Colonic mucosa (tissue), 4 donors: ENCODE results near the gene ANGPTL4. TPM values are rescaled to one million over a fixed set of nuclear protein-coding genes. Genes with fewer than 3 reads are reported as not detected.
A peak's percentile ranks its signal among the peaks of the same experiment; 100 is the strongest.

Source experiments
- DNase-seq: peaks from one replicate; pipeline ENCODE4 v3.0.0-alpha.2; 2020
- H3K27ac ChIP-seq: fragments of 200-600 bp; one replicate; pipeline ENCODE4 v1.8.0; 2021
- H3K27me3 ChIP-seq: fragments of 200-600 bp; one replicate; pipeline ENCODE4 v1.8.0; 2021
- H3K36me3 ChIP-seq: fragments of 200-600 bp; one replicate; pipeline ENCODE4 v1.8.0; 2021
- H3K4me1 ChIP-seq: fragments of 200-600 bp; one replicate; pipeline ENCODE4 v1.8.0; 2021; ENCODE audit warnings: mild to moderate bottlenecking
- H3K4me3 ChIP-seq: fragments of 200-600 bp; one replicate; pipeline ENCODE4 v1.8.0; 2021
- H3K9ac ChIP-seq, 2 donors: one replicate each; pipeline ENCODE4 v1.7.0; 2013; ENCODE audit warnings: control low read depth in 2 of 2, low read depth in 2 of 2, low read length in 2 of 2
- H3K9me3 ChIP-seq: fragments of 200-600 bp; one replicate; pipeline ENCODE4 v1.8.0; 2021
- CTCF ChIP-seq: fragments of 200-600 bp; IDR thresholded peaks from one replicate; pipeline ENCODE4 v1.8.0; 2022; ENCODE audit warnings: antibody characterized with exemption, mild to moderate bottlenecking
- intact Hi-C: fragments of 100-400 bp; cut with DNase I; formaldehyde crosslinking; loops from one replicate; pipeline ENCODE4 v1.14.1; 2022
- total RNA-seq, 2 donors: library from RNA; stranded (reverse); fragmentation: NEBNext Ultra II Directional in 1 of 2; extraction: Animal tissue kit (Norgen Biotek cat#: 25700) in 1 of 2; gene quantifications; one replicate each; pipeline ENCODE4 v1.2.1, GENCODE V29; 2021
- donor health status: healthy.
- donor health status: DM: no; HTN: no; CAD: no.
- donor health status: DM: no; HTN: no; CAD: no.

ANGPTL4 gene
- total RNA-seq, 2 donors from 2014 or later = 7.7 to 8.1 TPM

- Histone ChIP-seq H3K4me3 (no peak overlapping the region), H3K9ac (peak overlapping the region in 1 of 2 donors; percentile 24), H3K9me3 (no peaks in the 10 kb centered on the region), H3K27me3 (no peaks in the 10 kb centered on the region), H3K27ac (no peak overlapping the region), H3K4me1 (peaks cover 14% of the 10 kb centered on the region), H3K36me3 (no peaks in the 10 kb centered on the region)
- intact Hi-C loops = no loop called here
- no peak for TF ChIP-seq CTCF
- DNase-seq = no peak
These were observed 29.4 kb downstream of the ANGPTL4 start for GRCh38 chr19:8393192-8393870.

- H3K9me3 ChIP-seq = no peaks in the 10 kb centered on the region
- intact Hi-C loops = no loop called here
These were observed 29.9 kb downstream of the ANGPTL4 start for GRCh38 chr19:8393871-8394250.

GRCh38 chr19:8395621-8396082, 31.7 kb downstream of the ANGPTL4 start:
- no peak overlapping the region for H3K27ac ChIP-seq
- H3K27me3 ChIP-seq = no peaks in the 10 kb centered on the region
- H3K4me1 ChIP-seq = peaks cover 14% of the 10 kb centered on the region
- no peak for DNase-seq
- peak overlapping the region in 1 of 2 donors; percentile 2 for H3K9ac ChIP-seq
- intact Hi-C loops = loop anchor here (5.0 kb wide), 1 partner anchor 43 kb away; no protein-coding TSS in a partner anchor
- H3K9me3 ChIP-seq = no peaks in the 10 kb centered on the region
- H3K36me3 ChIP-seq = no peaks in the 10 kb centered on the region
- TF ChIP-seq CTCF = no peak
- H3K4me3 ChIP-seq = no peak overlapping the region

More at GRCh38 chr19:8393871-8394250, 29.9 kb downstream of the ANGPTL4 start:
- no peak for DNase-seq
- Histone ChIP-seq H3K27me3 (no peaks in the 10 kb centered on the region), H3K36me3 (no peaks in the 10 kb centered on the region), H3K27ac (peak overlapping the region; percentile 13), H3K9ac (peak overlapping the region in 1 of 2 donors; percentile 24), H3K4me1 (peaks cover 14% of the 10 kb centered on the region), H3K4me3 (no peak overlapping the region)
- no peak for TF ChIP-seq CTCF

DNA sequence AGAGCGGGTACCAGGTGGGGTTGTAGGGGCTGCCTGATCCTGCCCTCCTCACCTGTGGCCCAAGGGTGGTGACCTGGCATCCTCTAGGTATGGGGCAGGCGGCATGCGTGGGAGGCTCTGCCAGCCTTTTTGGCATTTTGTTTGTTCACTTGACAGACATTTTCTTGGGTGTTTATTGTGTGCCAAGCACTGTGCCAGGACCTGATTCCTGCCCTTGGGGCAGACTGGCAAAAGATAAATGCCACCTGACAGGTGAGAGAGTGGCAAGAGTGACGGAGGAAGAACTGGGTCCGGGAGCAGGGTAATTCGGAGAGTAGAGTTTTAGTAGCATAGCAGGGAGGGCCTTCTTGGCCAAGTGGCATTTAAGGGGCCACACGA, 32.2 kb downstream of the ANGPTL4 start:
- H3K9ac ChIP-seq = no peak overlapping the region
- no peak for DNase-seq
- H3K4me3 ChIP-seq = no peak overlapping the region
- no peaks in the 10 kb centered on the region for H3K9me3 ChIP-seq
- intact Hi-C loops = loop anchor here (5.0 kb wide), 1 partner anchor 44 kb away; no protein-coding TSS in a partner anchor
- H3K27me3 ChIP-seq = no peaks in the 10 kb centered on the region
- peaks cover 10% of the 10 kb centered on the region for H3K4me1 ChIP-seq
- no peaks in the 10 kb centered on the region for H3K36me3 ChIP-seq
- no peak for TF ChIP-seq CTCF
- H3K27ac ChIP-seq = no peak overlapping the region

- no peak overlapping the region for H3K9ac ChIP-seq
- intact Hi-C loops = loop anchor here (5.0 kb wide), 1 partner anchor 44 kb away; no protein-coding TSS in a partner anchor
- DNase-seq = peak; percentile 62
- H3K4me3 ChIP-seq = no peak overlapping the region
- no peaks in the 10 kb centered on the region for H3K27me3 ChIP-seq
- H3K9me3 ChIP-seq = no peaks in the 10 kb centered on the region
- H3K27ac ChIP-seq = no peak overlapping the region
- TF ChIP-seq CTCF = no peak
- peaks cover 5% of the 10 kb centered on the region for H3K4me1 ChIP-seq
- H3K36me3 ChIP-seq = no peaks in the 10 kb centered on the region
These were observed 32.7 kb downstream of the ANGPTL4 start for GRCh38 chr19:8396563-8397203.
